HG03196 (cell line): ENCODE results near the gene FNDC10.
"Not testable (repeated sequence)": the region's sequence is repeated elsewhere in the genome, so short reads cannot be mapped to it uniquely, and the experiment has no call there.

Experiments
- ATAC-seq: cut with Tn5 transposase; IDR thresholded peaks from one replicate; pipeline ENCODE4 v1.9.1; 2021; ENCODE audit not compliant: unreplicated experiment

The FNDC10 gene

GRCh38 chr1:1599935-1600860 is at the start of gene FNDC10:
TSS of gene FNDC10 (minus strand) at chr1:1600135. CDS start at chr1:1600015, 120 bp downstream.
- no peak for ATAC-seq

GRCh38 chr1:1648265-1648664 is 48.3 kb upstream of the FNDC10 start:
- ATAC-seq, result not testable (repeated sequence)

- not testable (repeated sequence) for ATAC-seq
These were observed 47.8 kb upstream of the FNDC10 start for GRCh38 chr1:1647567-1648241.

GRCh38 chr1:1646326-1646725 is 46.4 kb upstream of the FNDC10 start:
- not testable (repeated sequence) for ATAC-seq

- not testable (repeated sequence) for ATAC-seq
These were observed 41.0 kb upstream of the FNDC10 start for GRCh38 chr1:1640711-1641461.

- not testable (repeated sequence) for ATAC-seq
These were observed 40.1 kb upstream of the FNDC10 start for GRCh38 chr1:1640081-1640480.

GRCh38 chr1:1639368-1639767 is 39.4 kb upstream of the FNDC10 start:
- ATAC-seq, result not testable (repeated sequence)

GRCh38 chr1:1638528-1638927 is 38.6 kb upstream of the FNDC10 start:
- not testable (repeated sequence) for ATAC-seq

GRCh38 chr1:1637479-1637875 is 37.5 kb upstream of the FNDC10 start:
- not testable (repeated sequence) for ATAC-seq

- ATAC-seq, result not testable (repeated sequence)
These were observed 36.9 kb upstream of the FNDC10 start for GRCh38 chr1:1636621-1637478.

GRCh38 chr1:1634613-1635012 is 34.7 kb upstream of the FNDC10 start:
- not testable (repeated sequence) for ATAC-seq

GRCh38 chr1:1633409-1633808 is 33.5 kb upstream of the FNDC10 start:
- not testable (repeated sequence) for ATAC-seq

- ATAC-seq, result no peak
These were observed 32.0 kb upstream of the FNDC10 start, which contains the start of gene MMP23B for GRCh38 chr1:1631782-1632420. TSS of gene MMP23B (plus strand) at chr1:1632173. CDS start at chr1:1632219, 46 bp downstream.

- ATAC-seq, result no peak
These were observed 31.2 kb upstream of the FNDC10 start for GRCh38 chr1:1630965-1631781.

GRCh38 chr1:1630191-1630964 is 30.4 kb upstream of the FNDC10 start:
- peak; percentile 60 for ATAC-seq

- ATAC-seq, result no peak
These were observed 29.7 kb upstream of the FNDC10 start for GRCh38 chr1:1629430-1630190.

- ATAC-seq, result no peak
These were observed 29.0 kb upstream of the FNDC10 start for GRCh38 chr1:1628754-1629429.
